Daoy (cell line): ENCODE data around the gene SRBD1. TPM values are rescaled to one million over a fixed set of nuclear protein-coding genes. Genes with fewer than 3 reads are reported as not detected.
A peak's percentile ranks its signal among the peaks of the same experiment; 100 is the strongest.

Experiments
- DNase-seq: peaks from one replicate; pipeline ENCODE4 v3.0.0-alpha.2; 2015; ENCODE audit warnings: low read depth
- total RNA-seq: library from RNA; depleted of rRNA; stranded (reverse); fragments of >200 nt; shearing (Covaris generic); gene quantifications from 2 replicates; pipeline ENCODE4 v1.2.3, GENCODE V29; 2014

Gene SRBD1
- total RNA-seq, 1 experiment from 2014 or later: 41.3 TPM

DNA sequence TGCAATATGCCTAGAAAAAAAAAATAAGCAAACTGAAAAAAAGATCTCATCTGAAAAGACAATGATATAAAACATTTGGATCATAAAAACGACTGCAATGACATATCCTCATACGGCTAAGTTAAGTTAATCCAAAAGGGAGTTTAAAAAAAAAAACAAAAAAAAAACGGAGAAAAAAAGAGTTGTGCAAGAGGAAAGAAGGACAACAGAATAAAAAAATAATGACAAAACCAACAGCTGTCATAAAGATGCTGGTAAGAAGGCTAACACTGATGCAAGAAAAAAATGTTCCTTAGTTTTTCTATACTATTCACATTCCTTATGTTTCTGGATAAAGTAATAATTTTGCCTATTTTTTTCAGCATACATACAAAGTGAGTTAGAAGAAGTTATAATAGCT is 192.5 kb downstream of the SRBD1 start:
- DNase-seq: no peak

DNA sequence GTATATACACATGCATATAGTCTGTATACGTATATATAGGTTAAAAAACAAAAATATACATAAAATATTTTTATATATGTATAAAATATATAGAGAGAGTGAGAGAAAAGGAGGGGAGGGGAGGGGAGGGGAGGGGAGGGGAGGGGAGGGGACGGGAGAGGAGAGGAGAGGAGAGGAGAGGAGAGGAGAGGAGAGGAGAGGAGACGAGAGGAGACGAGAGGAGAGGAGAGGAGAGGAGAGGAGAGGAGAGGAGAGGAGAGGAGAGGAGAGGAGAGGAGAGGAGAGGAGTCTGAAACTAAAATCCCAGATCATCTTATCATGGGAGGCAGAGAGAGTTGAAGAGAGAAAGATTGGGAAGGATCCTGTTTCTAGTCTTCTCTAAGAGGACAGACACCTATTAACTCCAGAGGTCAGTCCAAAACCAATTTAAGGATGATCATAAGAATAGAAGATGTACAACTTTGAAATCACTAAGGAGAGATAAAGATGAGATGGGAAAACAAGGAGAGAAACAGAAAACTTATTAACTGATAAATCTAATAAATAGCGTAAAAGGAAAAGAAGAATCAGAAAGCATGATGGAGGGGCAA is 195.4 kb downstream of the SRBD1 start:
- DNase-seq: no peak

DNA sequence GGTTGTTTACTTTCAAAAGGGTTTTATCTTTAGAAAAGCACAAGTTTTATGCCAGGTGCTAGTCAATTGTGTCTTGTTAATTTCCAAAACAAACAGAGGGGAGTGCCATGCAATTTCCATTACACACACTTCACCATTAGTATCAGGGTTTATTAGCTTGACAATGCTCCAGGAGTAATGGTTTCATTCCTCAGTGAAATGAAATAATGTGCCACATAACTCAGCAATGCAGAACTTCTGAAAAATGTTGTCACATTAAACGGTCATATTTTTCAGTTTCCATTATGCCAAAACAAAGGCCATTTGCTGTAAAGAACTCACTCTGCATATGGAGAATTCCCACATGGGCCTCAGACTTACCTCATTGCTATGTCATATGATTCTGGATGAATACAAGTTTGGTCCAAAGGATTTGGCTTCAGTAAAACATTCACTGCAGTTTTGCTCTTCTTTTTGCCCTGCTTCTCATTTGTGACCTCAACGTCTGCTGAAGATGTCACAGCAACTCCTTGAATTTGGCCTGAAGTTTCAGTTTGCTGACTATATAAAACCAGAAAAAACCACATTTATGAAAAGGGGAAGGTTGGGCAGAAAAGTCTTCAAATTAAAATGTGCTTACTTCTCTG is 198.2 kb downstream of the SRBD1 start:
- DNase-seq: no peak

GRCh38 chr2:45409677-45410076 is 201.4 kb downstream of the SRBD1 start:
- no peak for DNase-seq

DNA sequence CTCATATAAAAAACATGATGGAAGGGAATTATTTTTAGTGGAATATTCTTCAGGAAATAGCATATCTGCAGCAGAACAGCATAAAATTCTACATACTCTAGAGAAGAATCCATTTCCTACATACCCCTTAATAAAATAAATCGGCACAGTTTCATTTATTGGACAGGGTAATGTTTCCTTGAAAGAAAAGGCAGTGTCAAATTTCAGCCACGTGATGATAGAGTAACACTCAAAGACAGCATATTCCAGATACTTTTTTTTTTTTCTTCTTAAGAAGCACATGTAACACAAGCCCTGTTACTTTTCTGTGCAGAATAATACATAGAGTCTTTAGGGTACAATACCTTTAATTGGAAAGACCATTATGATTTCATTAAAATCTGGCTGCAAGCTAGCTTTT is 204.4 kb downstream of the SRBD1 start:
- DNase-seq: no peak

DNA sequence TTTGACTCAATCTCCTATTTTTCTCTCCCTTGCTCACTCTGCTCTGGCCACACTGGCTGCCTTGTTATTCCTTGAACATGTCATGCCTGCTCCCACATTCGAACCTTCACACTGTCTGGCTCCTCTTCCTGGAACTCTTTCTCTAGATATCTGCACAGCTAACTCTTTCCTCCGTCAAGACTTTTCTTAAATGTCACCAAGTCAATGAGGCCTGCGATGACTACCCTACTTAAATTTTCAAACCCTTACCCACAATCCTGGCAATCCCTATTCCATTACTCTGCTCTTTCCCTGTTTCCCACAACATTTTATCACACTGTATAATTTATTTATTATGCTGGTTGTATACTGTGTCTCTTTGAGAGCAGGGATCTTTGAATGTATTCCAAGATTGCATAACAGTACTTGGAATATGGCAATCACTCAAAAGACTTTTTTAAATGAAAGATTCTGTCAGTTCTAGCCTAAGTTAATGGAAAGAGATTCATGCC is 206.2 kb downstream of the SRBD1 start:
- no peak for DNase-seq

GRCh38 chr2:45403036-45403435 is 208.0 kb downstream of the SRBD1 start:
- no peak for DNase-seq

DNA sequence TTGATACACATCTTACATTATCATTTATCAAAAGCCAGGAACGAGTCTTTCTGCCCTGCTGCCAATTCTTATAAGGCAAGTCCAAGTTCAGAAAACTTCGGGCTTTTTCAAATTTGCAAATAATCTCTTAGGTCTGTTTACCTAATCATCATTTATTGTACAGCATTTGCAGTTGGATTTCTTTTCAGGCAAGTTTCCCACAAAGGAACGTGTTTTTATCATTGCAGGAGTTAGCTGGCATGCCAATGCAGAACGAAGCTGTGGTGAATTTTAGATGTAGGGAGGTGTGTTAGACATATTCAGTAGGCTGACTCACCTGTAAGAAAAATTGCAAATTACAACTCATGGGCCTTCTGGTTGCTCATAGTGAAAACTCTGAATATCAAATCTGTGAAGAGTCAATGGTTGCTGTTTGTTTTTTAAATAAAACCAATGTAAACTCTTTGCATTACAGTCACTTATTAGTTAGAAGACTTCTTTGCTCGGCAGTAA is 209.6 kb downstream of the SRBD1 start:
- no peak for DNase-seq

GRCh38 chr2:45399040-45399784 is 211.9 kb downstream of the SRBD1 start:
- no peak for DNase-seq

- DNase-seq: no peak
These were observed 213.8 kb downstream of the SRBD1 start for GRCh38 chr2:45397292-45397691.

DNA sequence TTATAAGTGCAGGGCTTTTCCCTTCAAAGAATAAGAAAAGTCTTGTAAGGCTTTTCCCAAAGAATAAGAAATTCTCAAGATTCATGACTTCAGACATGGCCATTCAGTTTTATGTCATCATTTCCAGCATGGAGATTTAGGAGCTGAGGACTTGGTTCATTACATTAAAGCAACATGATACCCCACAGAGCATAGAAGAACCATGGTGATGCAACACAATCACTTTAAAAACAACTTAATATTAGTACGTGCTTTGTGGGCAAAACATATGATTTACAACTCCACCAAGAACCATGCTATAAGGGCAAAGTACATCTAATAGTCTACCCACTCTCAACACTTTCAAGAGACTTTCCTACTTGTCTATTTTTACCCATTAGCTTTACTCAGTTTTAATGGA is 214.4 kb downstream of the SRBD1 start:
- DNase-seq: no peak

GRCh38 chr2:45394842-45395241 is 216.2 kb downstream of the SRBD1 start:
- no peak for DNase-seq

- DNase-seq: no peak
These were observed 216.9 kb downstream of the SRBD1 start for GRCh38 chr2:45394216-45394615.

- DNase-seq: no peak
These were observed 219.2 kb downstream of the SRBD1 start for GRCh38 chr2:45391866-45392265.

- no peak for DNase-seq
These were observed 220.2 kb downstream of the SRBD1 start for GRCh38 chr2:45390861-45391260.

DNA sequence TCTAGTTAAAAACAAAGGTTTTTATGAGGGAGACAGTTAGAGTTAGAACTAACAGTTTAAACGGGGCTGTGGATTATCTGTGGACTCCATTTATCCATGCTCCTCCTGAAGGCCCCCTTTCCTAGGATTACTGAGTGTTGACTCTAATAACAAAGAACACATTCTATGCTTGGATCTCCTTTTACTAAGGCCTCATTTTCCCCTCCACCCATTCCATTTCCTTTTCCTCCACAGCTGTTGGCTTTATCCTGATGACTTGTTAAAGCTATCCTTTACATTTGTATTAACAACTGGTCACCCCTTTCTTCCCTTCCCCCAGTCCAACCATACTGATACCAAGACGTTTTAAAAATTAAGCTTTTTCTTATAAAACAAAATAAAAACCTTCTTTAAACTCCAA is 220.6 kb downstream of the SRBD1 start:
- no peak for DNase-seq

- no peak for DNase-seq
These were observed 222.4 kb downstream of the SRBD1 start for GRCh38 chr2:45388541-45389100.

- DNase-seq: peak; percentile 32
These were observed 228.3 kb downstream of the SRBD1 start for GRCh38 chr2:45382744-45383143.

DNA sequence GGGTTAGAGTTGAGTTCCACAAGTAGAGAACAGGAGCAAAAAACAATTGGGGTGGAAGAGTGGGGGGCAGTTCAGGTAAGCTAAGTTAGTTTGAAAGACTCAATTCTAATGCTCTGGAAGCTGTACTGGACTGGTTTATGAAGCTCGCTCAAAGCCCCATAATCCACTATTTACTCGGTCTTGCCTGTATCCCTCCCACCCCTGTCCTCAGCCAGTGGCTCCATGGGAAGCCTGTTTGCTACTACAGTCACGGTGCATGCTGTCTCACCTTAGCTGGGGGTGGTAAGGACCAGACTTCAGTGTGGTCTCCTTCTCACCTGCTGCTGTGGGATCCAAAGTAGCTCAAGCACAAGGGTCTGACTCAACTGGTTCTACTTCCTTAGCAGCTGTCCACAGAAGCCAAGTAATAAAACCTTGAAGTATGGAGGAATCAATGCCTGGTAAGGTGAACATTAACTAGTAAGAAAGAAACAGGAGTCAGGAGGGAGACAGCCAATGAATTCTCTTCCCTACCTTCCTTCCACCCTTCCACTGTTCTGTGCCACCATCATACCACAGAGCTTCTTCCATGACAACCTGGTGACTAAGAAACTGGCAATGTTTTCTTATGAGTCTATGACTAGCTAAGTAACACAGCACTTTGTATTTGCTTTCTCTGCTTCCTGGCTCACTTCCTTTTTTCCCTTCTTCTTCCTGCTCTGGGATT is 230.8 kb downstream of the SRBD1 start:
- DNase-seq: peak; percentile 49

- DNase-seq: no peak
These were observed 231.5 kb downstream of the SRBD1 start for GRCh38 chr2:45379399-45380087.

GRCh38 chr2:45373534-45373933 is 237.5 kb downstream of the SRBD1 start:
- DNase-seq: no peak
